Loucy (cell line): ENCODE data around the gene FOXP1.

Experiments
- EZH2phosphoT487 ChIP-seq: fragments of 200-600 bp; IDR thresholded peaks from 2 replicates; pipeline ENCODE4 v1.6.1; 2018; ENCODE audit warnings: antibody characterized with exemption, mild to moderate bottlenecking, moderate library complexity, borderline replicate concordance
- TF ChIP-seq, protein P1 (sequence below): fragments of 200-600 bp; sonication (generic); conservative IDR thresholded peaks from 2 replicates; pipeline ENCODE4 v1.5.1; 2014; ENCODE audit warnings: mild to moderate bottlenecking, antibody characterized with exemption, low read length

DNA sequence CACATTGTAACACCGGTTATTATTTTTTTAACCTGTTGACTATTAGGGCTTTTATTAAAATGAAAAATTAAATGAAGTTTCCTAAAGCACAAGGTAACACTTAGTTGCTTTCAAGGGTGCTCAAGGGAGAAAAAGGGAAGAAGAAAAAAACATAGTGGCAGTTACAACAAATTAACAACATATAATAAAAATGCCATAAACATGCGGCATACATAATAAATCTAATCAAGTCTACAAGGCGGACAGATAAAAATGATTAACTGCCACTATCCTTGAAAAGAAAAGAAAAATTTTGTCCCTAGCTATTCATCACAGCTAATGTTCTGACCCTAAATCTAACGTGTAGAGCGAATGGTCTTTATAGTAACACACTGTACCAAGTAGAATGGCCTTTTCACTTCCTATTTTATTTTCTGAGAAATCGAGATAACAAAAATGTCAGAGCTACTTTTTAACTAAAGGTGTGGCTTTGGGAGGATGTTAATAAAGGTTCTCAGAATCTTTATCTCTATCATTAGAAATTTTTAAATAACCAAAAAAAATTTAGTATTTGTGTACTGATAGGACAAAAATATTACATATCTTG lies 194.9 kb downstream of the FOXP1 start:
- TF ChIP-seq, protein P1, sequence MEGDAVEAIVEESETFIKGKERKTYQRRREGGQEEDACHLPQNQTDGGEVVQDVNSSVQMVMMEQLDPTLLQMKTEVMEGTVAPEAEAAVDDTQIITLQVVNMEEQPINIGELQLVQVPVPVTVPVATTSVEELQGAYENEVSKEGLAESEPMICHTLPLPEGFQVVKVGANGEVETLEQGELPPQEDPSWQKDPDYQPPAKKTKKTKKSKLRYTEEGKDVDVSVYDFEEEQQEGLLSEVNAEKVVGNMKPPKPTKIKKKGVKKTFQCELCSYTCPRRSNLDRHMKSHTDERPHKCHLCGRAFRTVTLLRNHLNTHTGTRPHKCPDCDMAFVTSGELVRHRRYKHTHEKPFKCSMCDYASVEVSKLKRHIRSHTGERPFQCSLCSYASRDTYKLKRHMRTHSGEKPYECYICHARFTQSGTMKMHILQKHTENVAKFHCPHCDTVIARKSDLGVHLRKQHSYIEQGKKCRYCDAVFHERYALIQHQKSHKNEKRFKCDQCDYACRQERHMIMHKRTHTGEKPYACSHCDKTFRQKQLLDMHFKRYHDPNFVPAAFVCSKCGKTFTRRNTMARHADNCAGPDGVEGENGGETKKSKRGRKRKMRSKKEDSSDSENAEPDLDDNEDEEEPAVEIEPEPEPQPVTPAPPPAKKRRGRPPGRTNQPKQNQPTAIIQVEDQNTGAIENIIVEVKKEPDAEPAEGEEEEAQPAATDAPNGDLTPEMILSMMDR: no peak
- no peak for TF ChIP-seq EZH2phosphoT487
